GM13977 (cell line): Measurements from ENCODE around the gene RHOT2.

ENCODE experiments used
- DNase-seq: peaks from one replicate; pipeline ENCODE4 v3.0.0; 2012; ENCODE audit warnings: low spot score
- CTCF ChIP-seq: IDR thresholded peaks from 2 replicates; pipeline ENCODE4 v1.5.1; 2012; ENCODE audit warnings: mild to moderate bottlenecking, control low read depth; ENCODE audit not compliant: insufficient read depth; ENCODE audit errors: extremely low read depth, missing control alignments
- in situ Hi-C: fragments of 300-500 bp; cut with MboI; formaldehyde crosslinking; loops from one replicate; pipeline ENCODE4 v1.12.0; 2022; ENCODE audit warnings: low sequenced_read_pairs, low pct_unique_long_range_greater_than_20kb, mixed read lengths, inconsistent platforms; ENCODE audit not compliant: unreplicated experiment

The RHOT2 gene

GRCh38 chr16:715477-716199 lies 47.7 kb downstream of the RHOT2 start:
- in situ Hi-C loops = no loop called here
- peak; percentile 42 for TF ChIP-seq CTCF
- peak; percentile 69 for DNase-seq

- in situ Hi-C loops = no loop called here
- no peak for TF ChIP-seq CTCF
- no peak for DNase-seq
These were observed 48.3 kb downstream of the RHOT2 start for GRCh38 chr16:716200-716568.

- no peak for DNase-seq
- no peak for TF ChIP-seq CTCF
- in situ Hi-C loops = no loop called here
These were observed 48.9 kb downstream of the RHOT2 start for GRCh38 chr16:716768-717325.

- no peak for TF ChIP-seq CTCF
- in situ Hi-C loops = no loop called here
- DNase-seq = no peak
These were observed 49.7 kb downstream of the RHOT2 start for GRCh38 chr16:717450-718245.

GRCh38 chr16:718389-718788 lies 50.5 kb downstream of the RHOT2 start:
- DNase-seq = no peak
- no peak for TF ChIP-seq CTCF
- in situ Hi-C loops = no loop called here

GRCh38 chr16:718922-719321 lies 51.0 kb downstream of the RHOT2 start:
- in situ Hi-C loops = no loop called here
- no peak for DNase-seq
- TF ChIP-seq CTCF = no peak
